ENCODE data around the gene CAB39. TPM values are rescaled to one million over a fixed set of nuclear protein-coding genes. Genes with fewer than 3 reads are reported as not detected.

Gene CAB39
- total RNA-seq, 1 experiment from 2014 or later, result 52.5 TPM

DNA sequence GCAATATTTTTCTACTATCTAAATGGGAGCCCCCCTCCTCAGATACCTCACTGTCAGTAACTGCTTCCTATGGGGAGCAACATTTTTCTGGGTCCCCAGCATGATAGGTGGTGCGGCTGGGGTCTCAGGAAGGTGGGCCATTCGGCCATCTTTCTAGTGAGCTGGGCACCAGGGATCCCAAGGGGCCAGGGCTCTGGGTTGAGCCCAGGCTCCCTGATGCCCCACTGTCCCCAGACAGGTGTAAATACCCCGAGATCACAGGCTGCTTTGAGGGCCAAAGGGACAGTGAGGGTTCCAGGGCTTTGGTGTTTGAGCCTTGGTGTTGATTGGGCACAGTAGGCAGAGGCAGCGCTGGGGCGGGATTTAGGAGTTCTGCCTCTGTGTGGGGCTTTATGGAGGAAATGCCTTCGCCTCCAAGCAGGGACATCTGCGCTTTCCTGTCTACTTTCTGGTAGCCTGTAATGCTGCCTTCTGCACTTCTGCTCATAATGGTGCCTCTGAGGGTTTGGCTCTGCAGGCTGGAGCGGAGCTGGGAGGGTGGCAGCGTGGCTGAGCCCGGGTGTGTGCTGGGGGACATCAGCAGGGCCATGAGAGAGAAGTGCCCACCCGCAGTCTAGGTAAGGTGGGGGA is 157.4 kb downstream of the CAB39 start:
- no peak for TF ChIP-seq EZH2 (IDR thresholded peaks at IDR 0.05; ENCODE audit: low read length, unreplicated experiment)
- TF ChIP-seq, protein P1, sequence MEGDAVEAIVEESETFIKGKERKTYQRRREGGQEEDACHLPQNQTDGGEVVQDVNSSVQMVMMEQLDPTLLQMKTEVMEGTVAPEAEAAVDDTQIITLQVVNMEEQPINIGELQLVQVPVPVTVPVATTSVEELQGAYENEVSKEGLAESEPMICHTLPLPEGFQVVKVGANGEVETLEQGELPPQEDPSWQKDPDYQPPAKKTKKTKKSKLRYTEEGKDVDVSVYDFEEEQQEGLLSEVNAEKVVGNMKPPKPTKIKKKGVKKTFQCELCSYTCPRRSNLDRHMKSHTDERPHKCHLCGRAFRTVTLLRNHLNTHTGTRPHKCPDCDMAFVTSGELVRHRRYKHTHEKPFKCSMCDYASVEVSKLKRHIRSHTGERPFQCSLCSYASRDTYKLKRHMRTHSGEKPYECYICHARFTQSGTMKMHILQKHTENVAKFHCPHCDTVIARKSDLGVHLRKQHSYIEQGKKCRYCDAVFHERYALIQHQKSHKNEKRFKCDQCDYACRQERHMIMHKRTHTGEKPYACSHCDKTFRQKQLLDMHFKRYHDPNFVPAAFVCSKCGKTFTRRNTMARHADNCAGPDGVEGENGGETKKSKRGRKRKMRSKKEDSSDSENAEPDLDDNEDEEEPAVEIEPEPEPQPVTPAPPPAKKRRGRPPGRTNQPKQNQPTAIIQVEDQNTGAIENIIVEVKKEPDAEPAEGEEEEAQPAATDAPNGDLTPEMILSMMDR (conservative IDR thresholded peaks at IDR 0.05; ENCODE audit: low read depth, low read length), result no peak
- no peak for TF ChIP-seq EZH2phosphoT487 (IDR thresholded peaks at IDR 0.05; ENCODE audit: borderline replicate concordance, low read length)
- BruUV-seq (replicated peaks), result no TSS peak
- ChIA-PET POLR2A (ENCODE audit: unreplicated experiment) (no interaction called here), CTCF (no interaction called here)
- H3K4me1 ChIP-seq (ENCODE audit: insufficient read depth, low read length), result peaks cover 12% of the 10 kb centered on the region
- no peak overlapping the region for H2AFZ ChIP-seq (ENCODE audit: low read length)
- intact Hi-C loops (cut with micrococcal nuclease), result no loop called here
- H3K79me2 ChIP-seq (ENCODE audit: low read length), result no peaks in the 10 kb centered on the region
- no peaks in the 10 kb centered on the region for H3K9me3 ChIP-seq (ENCODE audit: low read length)
- no peak overlapping the region for H3K4me2 ChIP-seq (ENCODE audit: low read length)
- H3K27me3 ChIP-seq (ENCODE audit: low read length), result no peaks in the 10 kb centered on the region
- no peaks in the 10 kb centered on the region for H3F3A ChIP-seq (ENCODE audit: low read length, unreplicated experiment)
- no peaks in the 10 kb centered on the region for H3K9me2 ChIP-seq (replicated peaks; ENCODE audit: low read length)
- no peak for ATAC-seq
- H3K4me3 ChIP-seq (ENCODE audit: low read length), result no peak overlapping the region
- H3K27ac ChIP-seq (ENCODE audit: low read length), result no peak overlapping the region
- H3K36me3 ChIP-seq (ENCODE audit: low read depth, low read length), result no peaks in the 10 kb centered on the region
- no peak for DNase-seq
- no peak overlapping the region for H3K9ac ChIP-seq (ENCODE audit: low read length)
- no peaks in the 10 kb centered on the region; the same call in 1 of the 2 replicates for H4K20me1 ChIP-seq (ENCODE audit: low read length)

Other genes starting within 250 kb of the CAB39 start
- 111 and 113 TPM in 2 replicates for gene ITM2C, start 152.1 kb downstream of the CAB39 start, total RNA-seq (2014; rRNA removed)
- 0.07 and 0.81 TPM in 2 replicates for gene GPR55, start 212.4 kb downstream of the CAB39 start, total RNA-seq (2014; rRNA removed)

All from PC-3 (cell line).